Stimulated activated CD8-positive, alpha-beta memory T cell treated with anti-CD3 and anti-CD28 coated beads, Interleukin-2, amount 100 ng/mL, for 1 hour (primary cell): ENCODE results near the gene ATP5ME.

Experiments
- DNase-seq, 2 donors: peaks; one replicate each; pipeline ENCODE4 v3.0.0-alpha.2; 2020; ENCODE audit warnings: low read depth in 2 of 2

Gene ATP5ME

DNA sequence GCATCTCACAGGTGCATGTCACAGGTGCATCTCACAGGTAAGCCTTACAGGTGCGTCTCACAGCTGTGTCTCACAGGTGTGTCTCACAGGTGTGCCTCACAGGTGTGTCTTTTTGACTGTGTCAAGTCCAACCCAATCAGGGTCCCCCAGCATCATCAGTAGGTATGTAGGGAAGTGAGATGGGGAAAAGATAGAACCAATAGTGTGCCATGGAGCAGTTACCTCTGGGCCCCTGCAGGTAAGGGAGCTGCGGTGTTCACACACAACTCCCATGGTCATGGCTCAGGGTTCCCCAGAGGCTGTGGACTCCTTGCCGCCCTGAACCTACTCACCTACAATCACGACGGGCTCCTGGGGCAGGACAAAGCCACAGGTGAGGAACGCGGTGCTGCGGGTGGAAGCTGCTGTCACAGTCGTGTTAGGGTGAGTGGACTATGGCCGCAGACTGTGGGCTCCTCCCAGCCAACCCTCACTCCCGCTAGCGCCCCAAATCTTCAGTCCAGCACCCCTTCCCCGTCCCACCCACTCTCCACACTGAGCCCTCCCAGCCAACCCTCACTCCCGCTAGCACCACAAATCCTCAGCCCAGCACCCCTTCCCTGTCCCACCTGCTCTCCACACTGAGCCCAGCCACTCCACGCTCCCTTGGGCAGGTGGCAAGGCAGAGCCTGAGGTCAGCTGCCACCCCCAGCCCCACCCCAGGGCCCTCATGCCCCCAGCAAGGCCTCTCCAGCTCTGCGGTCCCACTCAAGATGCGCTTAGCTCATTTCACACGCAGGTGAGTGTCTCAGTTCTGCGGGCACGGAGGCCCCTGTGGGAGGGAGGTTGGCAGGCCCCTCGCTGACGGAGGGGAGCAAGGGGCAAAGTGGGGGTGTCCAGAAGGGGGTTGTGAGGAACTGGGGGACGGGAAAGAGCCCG lies 50.8 kb downstream of the ATP5ME start:
- no peak for DNase-seq
